Cardiac muscle cell (in vitro differentiated cells and primary cell): Measurements from ENCODE around the gene CITED2. TPM values are rescaled to one million over a fixed set of nuclear protein-coding genes. Genes with fewer than 3 reads are reported as not detected.

Experiments used
- DNase-seq, 2 donors: peaks; one replicate each; pipeline versions ENCODE4 v3.0.0 to v3.0.0-alpha.2; 2010 to 2017; ENCODE audit warnings: low read depth in 1 of 2, low spot score in 1 of 2
- H3K27ac ChIP-seq: fragments of 200-600 bp; sonication (generic); 2 replicates; pipeline ENCODE4 v1.5.1; 2016
- H3K27me3 ChIP-seq: fragments of 200-600 bp; sonication (generic); 2 replicates; pipeline ENCODE4 v1.6.0; 2016; ENCODE audit warnings: control low read depth
- H3K36me3 ChIP-seq: fragments of 200-600 bp; sonication (generic); 2 replicates; pipeline ENCODE4 v1.5.1; 2016; ENCODE audit warnings: control low read depth
- H3K4me1 ChIP-seq: fragments of 200-600 bp; sonication (generic); 2 replicates; pipeline ENCODE4 v1.8.1; 2017; ENCODE audit warnings: low read depth, mild to moderate bottlenecking, mixed run types
- H3K4me3 ChIP-seq: fragments of 200-600 bp; sonication (generic); 2 replicates; pipeline ENCODE4 v1.5.1; 2016; ENCODE audit warnings: mild to moderate bottlenecking
- H3K9me3 ChIP-seq: fragments of 200-600 bp; sonication (generic); 2 replicates; pipeline ENCODE4 v1.5.1; 2017; ENCODE audit warnings: low read depth, mild to moderate bottlenecking, control low read depth
- polyA plus RNA-seq: library from polyadenylated mRNA; unstranded; fragments of >200 nt; fragmentation: Nextera tagmentation; extraction: Ambion mirVana; gene quantifications from 2 replicates; pipeline ENCODE4 v1.2.1, GENCODE V29; 2016
- total RNA-seq: library from RNA; depleted of rRNA; stranded (reverse); fragments of >200 nt; gene quantifications from 2 replicates; pipeline ENCODE4 v1.2.3, GENCODE V29; 2016
- TF ChIP-seq, protein P1 (sequence below): IDR thresholded peaks from 2 replicates; pipeline ENCODE4 v1.5.1; 2012; ENCODE audit warnings: low read depth, mild to moderate bottlenecking, low read length

Gene CITED2
- total and polyA plus RNA-seq, 2 experiments from 2014 or later: 34.9 to 513 TPM

DNA sequence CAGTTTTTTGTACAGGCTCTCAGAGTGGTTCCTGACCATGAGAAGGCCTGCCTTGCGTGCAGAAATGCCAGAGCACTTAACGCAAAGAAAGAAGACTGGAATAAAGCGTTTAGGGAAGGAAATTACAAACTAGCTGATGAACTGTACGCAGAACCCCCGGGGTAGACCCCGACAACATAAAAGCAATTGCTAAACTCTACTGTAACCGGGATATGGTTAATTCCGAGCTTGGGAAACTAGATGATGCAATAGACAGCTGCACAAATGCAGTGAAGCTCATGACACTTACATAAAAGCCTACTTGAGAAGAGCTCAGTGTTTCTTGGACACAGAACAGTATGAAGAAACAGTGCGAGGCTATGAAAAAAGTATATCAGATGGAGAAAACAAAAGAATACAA is 35.7 kb downstream of the CITED2 start:
- peak in 1 of 2 donors; percentile 82 for DNase-seq
- TF ChIP-seq, protein P1, sequence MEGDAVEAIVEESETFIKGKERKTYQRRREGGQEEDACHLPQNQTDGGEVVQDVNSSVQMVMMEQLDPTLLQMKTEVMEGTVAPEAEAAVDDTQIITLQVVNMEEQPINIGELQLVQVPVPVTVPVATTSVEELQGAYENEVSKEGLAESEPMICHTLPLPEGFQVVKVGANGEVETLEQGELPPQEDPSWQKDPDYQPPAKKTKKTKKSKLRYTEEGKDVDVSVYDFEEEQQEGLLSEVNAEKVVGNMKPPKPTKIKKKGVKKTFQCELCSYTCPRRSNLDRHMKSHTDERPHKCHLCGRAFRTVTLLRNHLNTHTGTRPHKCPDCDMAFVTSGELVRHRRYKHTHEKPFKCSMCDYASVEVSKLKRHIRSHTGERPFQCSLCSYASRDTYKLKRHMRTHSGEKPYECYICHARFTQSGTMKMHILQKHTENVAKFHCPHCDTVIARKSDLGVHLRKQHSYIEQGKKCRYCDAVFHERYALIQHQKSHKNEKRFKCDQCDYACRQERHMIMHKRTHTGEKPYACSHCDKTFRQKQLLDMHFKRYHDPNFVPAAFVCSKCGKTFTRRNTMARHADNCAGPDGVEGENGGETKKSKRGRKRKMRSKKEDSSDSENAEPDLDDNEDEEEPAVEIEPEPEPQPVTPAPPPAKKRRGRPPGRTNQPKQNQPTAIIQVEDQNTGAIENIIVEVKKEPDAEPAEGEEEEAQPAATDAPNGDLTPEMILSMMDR: no peak
- Histone ChIP-seq H3K4me1 (no peaks in the 10 kb centered on the region), H3K36me3 (no peaks in the 10 kb centered on the region), H3K9me3 (no peaks in the 10 kb centered on the region), H3K27ac (no peak overlapping the region), H3K4me3 (no peak overlapping the region), H3K27me3 (no peaks in the 10 kb centered on the region)

DNA sequence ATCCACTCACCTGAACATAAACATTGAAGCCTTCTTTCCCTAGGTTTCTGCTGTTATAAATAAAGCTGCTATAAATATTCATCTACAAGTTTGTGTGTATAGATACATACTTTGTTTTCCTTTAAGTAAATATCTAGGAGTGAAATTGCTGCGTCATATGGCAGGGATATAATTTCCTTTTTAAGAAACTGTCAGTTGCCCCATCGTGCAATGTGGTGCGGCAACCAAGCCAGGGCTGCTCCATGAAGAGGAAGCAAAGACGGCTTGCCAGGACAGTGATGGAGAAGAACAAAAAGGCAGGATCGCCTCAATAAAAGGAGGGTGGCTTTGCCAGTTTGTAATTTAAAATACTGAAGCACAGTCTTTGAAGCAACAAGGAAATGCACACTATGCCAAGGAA is 36.6 kb downstream of the CITED2 start:
- TF ChIP-seq, protein P1: no peak
- Histone ChIP-seq H3K27ac (no peak overlapping the region), H3K9me3 (no peaks in the 10 kb centered on the region), H3K27me3 (no peaks in the 10 kb centered on the region), H3K4me3 (no peak overlapping the region), H3K4me1 (no peaks in the 10 kb centered on the region), H3K36me3 (no peaks in the 10 kb centered on the region)
- no peak for DNase-seq

DNA sequence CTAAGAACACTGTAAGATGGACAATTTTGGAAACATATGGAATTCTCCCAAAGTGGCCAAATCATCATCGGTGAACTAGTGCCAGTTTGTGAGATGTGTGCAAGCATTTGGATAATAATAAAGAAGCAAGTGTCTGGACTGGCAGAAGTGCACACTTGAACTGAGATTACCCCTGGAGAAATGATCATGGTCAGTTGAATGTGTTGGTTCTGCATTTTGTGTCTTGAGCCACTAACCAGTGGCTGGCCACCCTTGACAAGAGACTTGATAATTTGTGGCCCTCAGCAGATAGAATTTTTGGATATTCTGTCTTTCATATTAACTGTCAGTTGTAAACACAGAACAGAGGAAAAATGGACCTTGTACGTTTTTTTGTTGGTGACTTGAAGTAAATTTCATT is 37.4 kb downstream of the CITED2 start:
- DNase-seq: no peak
- Histone ChIP-seq H3K27ac (no peak overlapping the region), H3K27me3 (no peaks in the 10 kb centered on the region), H3K4me1 (no peaks in the 10 kb centered on the region), H3K9me3 (no peaks in the 10 kb centered on the region), H3K4me3 (no peak overlapping the region), H3K36me3 (no peaks in the 10 kb centered on the region)
- TF ChIP-seq, protein P1: no peak

DNA sequence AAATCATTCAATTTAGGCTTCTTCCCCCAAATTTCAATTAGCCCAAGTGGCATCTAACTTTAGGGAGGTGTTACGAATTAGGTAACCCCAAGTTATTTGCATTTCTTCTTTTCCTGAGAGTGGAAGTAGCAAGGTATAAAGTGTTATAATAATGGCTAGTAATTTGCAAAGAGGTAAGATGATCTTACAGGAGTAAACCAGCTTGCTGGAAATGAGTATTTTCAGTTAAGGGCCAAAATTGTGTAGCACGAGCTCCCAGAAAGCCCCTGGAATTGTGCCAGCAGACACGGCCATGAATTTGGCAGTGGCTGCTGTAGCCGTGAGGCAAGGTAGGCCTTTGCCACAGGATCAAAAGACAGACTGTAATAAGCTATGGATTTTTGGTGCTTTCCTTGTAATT is 38.0 kb downstream of the CITED2 start:
- peak in 1 of 2 donors; percentile 74 for DNase-seq
- TF ChIP-seq, protein P1: no peak
- H3K27me3 ChIP-seq: no peaks in the 10 kb centered on the region

DNA sequence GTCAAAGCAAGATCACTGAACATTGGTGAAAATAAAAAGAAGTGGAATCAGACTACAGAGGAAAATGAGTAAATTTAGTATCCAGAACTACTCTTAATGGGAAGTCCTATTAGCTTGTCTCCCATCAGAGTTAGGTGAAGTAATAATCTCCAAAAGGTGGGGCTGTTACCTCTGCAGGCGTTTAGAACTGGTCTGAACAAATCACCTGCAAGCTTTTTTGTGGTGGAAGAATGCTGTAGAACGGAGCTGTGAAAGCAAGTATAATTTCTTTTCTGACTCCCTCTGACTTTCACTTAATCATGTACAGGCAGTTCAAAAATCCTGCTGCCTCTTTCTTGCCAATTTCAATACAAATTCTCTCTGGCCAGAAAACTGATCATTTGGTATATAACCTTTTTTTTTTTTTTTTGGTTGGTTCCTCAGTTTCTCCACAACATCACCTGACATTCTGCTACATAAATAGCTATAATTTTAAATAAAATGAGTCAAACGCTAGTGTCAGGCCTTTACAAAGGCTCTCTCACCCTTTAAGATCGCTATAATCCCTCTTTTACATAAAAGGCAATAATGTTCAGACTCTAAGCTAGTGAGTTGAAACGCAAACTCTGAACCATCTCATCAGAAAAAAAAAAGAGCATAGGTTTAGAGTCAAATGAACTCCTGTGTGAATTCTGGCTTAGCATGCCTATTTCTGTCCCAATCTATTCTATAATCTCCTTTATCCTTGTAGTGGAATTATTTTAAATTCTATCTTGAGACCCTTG is 38.8 kb downstream of the CITED2 start:
- H3K4me1 ChIP-seq: no peaks in the 10 kb centered on the region
- H3K9me3 ChIP-seq: no peaks in the 10 kb centered on the region
- no peak for DNase-seq
- no peak overlapping the region for H3K27ac ChIP-seq
- no peaks in the 10 kb centered on the region for H3K27me3 ChIP-seq
- no peak overlapping the region for H3K4me3 ChIP-seq
- no peaks in the 10 kb centered on the region for H3K36me3 ChIP-seq
- TF ChIP-seq, protein P1: no peak

More for the DNA sequence above, 38.0 kb downstream of the CITED2 start:
- Histone ChIP-seq H3K36me3 (no peaks in the 10 kb centered on the region), H3K9me3 (no peaks in the 10 kb centered on the region), H3K27ac (no peak overlapping the region), H3K4me3 (no peak overlapping the region), H3K4me1 (no peaks in the 10 kb centered on the region)
